ENCODE results near the gene CD86. TPM values are rescaled to one million over a fixed set of nuclear protein-coding genes. Genes with fewer than 3 reads are reported as not detected.

CD86 gene
- total RNA-seq, 4 donors from 2014 or later = 1.7 to 10.7 TPM; not detected in 2

DNA sequence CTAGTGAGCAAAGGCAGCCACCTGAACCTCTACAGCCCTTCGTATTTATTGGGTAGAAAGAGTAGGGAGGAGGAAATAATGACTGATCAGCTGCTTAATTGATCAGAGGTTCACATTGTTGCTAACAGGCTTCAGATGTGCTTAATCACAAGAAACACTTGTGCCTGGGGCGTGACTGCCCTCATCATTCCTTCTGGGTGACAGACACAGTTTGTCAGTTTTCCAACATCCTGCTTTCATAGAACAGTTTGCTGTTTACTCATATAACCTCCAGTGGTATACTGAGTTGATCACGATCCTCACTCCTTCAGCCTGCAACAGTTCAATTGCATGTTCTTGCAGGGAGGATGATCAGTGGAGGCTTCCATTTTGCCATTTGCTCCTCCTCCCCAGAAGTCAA, 114.7 kb downstream of the CD86 start:
- Histone ChIP-seq H3K4me3 (no peak overlapping the region), H3K27me3 (no peaks in the 10 kb centered on the region), H3K9me3 (no peaks in the 10 kb centered on the region), H3K36me3 (no peaks in the 10 kb centered on the region), H3K27ac (no peak overlapping the region), H3K4me1 (no peaks in the 10 kb centered on the region)
- TF ChIP-seq POLR2A (IDR thresholded peaks at IDR 0.05) (no peak), CTCF (IDR thresholded peaks at IDR 0.05) (no peak)
- DNase-seq = no peak

Small RNA genes lying within 50 kb of the gene (small RNA-seq; reads per million reads assigned to genes)
- 0 reads per million in 2 donors for gene RF00019

Other genes with a start within 250 kb of the CD86 start
- gene IQCB1, start 220.3 kb upstream of the CD86 start, total RNA-seq = 10 to 100 TPM; 22.8 to 50.3 (median 29.6) TPM
- gene EAF2, start 220.2 kb upstream of the CD86 start, total RNA-seq = 10 to 100 TPM in 1 of 4 donors, 1 to 10 TPM in 2, not detected in 1; 3.5 to 35.5 (median 4.7) TPM
- 1 to 10 TPM in 2 of 4 donors, under 1 TPM in 2; 0.53 to 6.6 (median 2.1) TPM for gene SLC15A2, start 161.0 kb upstream of the CD86 start, total RNA-seq
- gene ILDR1, start 33.1 kb upstream of the CD86 start, total RNA-seq = 1 to 10 TPM; 3.7 to 5.8 (median 4.5) TPM
- 1 to 10 TPM in 2 of 4 donors, under 1 TPM in 1, not detected in 1; 0.28 to 1.7 (median 1.1) TPM for gene CASR, start 128.3 kb downstream of the CD86 start, total RNA-seq

Data from Peyer's patch (tissue), 4 donors.